HEK293 (cell line): Measurements from ENCODE around the gene DCC.

ENCODE experiments used
- CTCF ChIP-seq: fragments of 450-650 bp; formaldehyde crosslinking; IDR thresholded peaks from 2 replicates; pipeline ENCODE4 v1.5.1; 2016; ENCODE audit warnings: missing biosample characterization, missing genetic modification characterization
- KLF1 ChIP-seq: fragments of 450-650 bp; formaldehyde crosslinking; IDR thresholded peaks from 2 replicates; pipeline ENCODE4 v1.5.1; 2016; ENCODE audit warnings: missing biosample characterization, missing genetic modification characterization
- KLF10 ChIP-seq: fragments of 450-650 bp; IDR thresholded peaks from 2 replicates; pipeline ENCODE4 v1.5.1; 2018; ENCODE audit warnings: missing biosample characterization, mild to moderate bottlenecking, missing genetic modification characterization
- PRDM1 ChIP-seq: fragments of 450-650 bp; formaldehyde crosslinking; IDR thresholded peaks from 2 replicates; pipeline ENCODE4; 2016; ENCODE audit warnings: missing biosample characterization, missing genetic modification characterization
- ZNF121 ChIP-seq: fragments of 450-650 bp; formaldehyde crosslinking; IDR thresholded peaks from 2 replicates; pipeline ENCODE4 v1.5.1; 2016; ENCODE audit warnings: missing biosample characterization, missing genetic modification characterization
- ZNF138 ChIP-seq: fragments of 450-650 bp; formaldehyde crosslinking; IDR thresholded peaks from 2 replicates; pipeline ENCODE4 v1.5.1; 2016; ENCODE audit warnings: missing biosample characterization, missing genetic modification characterization, borderline replicate concordance
- ZNF146 ChIP-seq: fragments of 450-650 bp; formaldehyde crosslinking; IDR thresholded peaks from 2 replicates; pipeline ENCODE4 v1.5.1; 2016; ENCODE audit warnings: missing biosample characterization, missing genetic modification characterization
- ZNF174 ChIP-seq: fragments of 450-650 bp; formaldehyde crosslinking; IDR thresholded peaks from 2 replicates; pipeline ENCODE4 v1.5.0; 2017; ENCODE audit warnings: missing biosample characterization, mild to moderate bottlenecking, missing genetic modification characterization
- ZNF202 ChIP-seq: fragments of 450-650 bp; formaldehyde crosslinking; IDR thresholded peaks from 2 replicates; pipeline ENCODE4 v1.5.1; 2016; ENCODE audit warnings: missing biosample characterization, missing genetic modification characterization, borderline replicate concordance
- ZNF23 ChIP-seq: fragments of 450-650 bp; formaldehyde crosslinking; IDR thresholded peaks from 2 replicates; pipeline ENCODE4 v1.5.1; 2016; ENCODE audit warnings: missing biosample characterization, missing genetic modification characterization, borderline replicate concordance
- ZNF24 ChIP-seq: fragments of 450-650 bp; formaldehyde crosslinking; IDR thresholded peaks from 2 replicates; pipeline ENCODE4 v1.5.1; 2016; ENCODE audit warnings: missing biosample characterization, missing genetic modification characterization
- ZNF707 ChIP-seq: fragments of 450-650 bp; formaldehyde crosslinking; IDR thresholded peaks from 2 replicates; pipeline ENCODE4 v1.5.1; 2016; ENCODE audit warnings: missing biosample characterization, missing genetic modification characterization
- ZNF747 ChIP-seq: fragments of 450-650 bp; formaldehyde crosslinking; IDR thresholded peaks from 2 replicates; pipeline ENCODE4 v1.5.1; 2016; ENCODE audit warnings: missing biosample characterization, missing genetic modification characterization

GRCh38 chr18:52682260-52682659, 342.3 kb downstream of the DCC start:
- TF ChIP-seq ZNF121 (no peak), KLF10 (no peak), ZNF24 (tag by site-specific recombination) (no peak), ZNF707 (tag by site-specific recombination) (no peak), ZNF202 (tag by site-specific recombination) (no peak), CTCF (tag by site-specific recombination) (no peak), ZNF747 (no peak), ZNF174 (no peak), ZNF23 (tag by site-specific recombination) (no peak), ZNF138 (tag by site-specific recombination) (no peak), PRDM1 (tag by site-specific recombination) (no peak), KLF1 (tag by site-specific recombination) (no peak), ZNF146 (no peak)
